ENCODE measurements around the gene LDLRAD4. TPM values are rescaled to one million over a fixed set of nuclear protein-coding genes. Genes with fewer than 3 reads are reported as not detected.

LDLRAD4 gene
- total RNA-seq, 2 donors from 2014 or later = 33.1 to 41.2 TPM

GRCh38 chr18:13622751-13623150, 404.2 kb downstream of the LDLRAD4 start:
- H3K36me3 ChIP-seq = peaks cover 7% of the 10 kb centered on the region
- no peak for TF ChIP-seq CTCF (IDR thresholded peaks at IDR 0.05)

GRCh38 chr18:13623348-13623747, 404.8 kb downstream of the LDLRAD4 start:
- TF ChIP-seq CTCF (IDR thresholded peaks at IDR 0.05) = no peak

More at GRCh38 chr18:13622751-13623150, 404.2 kb downstream of the LDLRAD4 start:
- Histone ChIP-seq H3K9me3 (no peaks in the 10 kb centered on the region), H3K4me3 (no peak overlapping the region), H3K27me3 (no peaks in the 10 kb centered on the region), H3K27ac (no peak overlapping the region), H3K4me1 (peaks cover 0 to 26% of the 10 kb centered on the region in 2 donors)
- no peak for DNase-seq (ENCODE audit: low spot score)

GRCh38 chr18:13623871-13624270, 405.3 kb downstream of the LDLRAD4 start:
- no peak for DNase-seq (ENCODE audit: low spot score)
- Histone ChIP-seq H3K27ac (no peak overlapping the region), H3K4me3 (no peak overlapping the region), H3K36me3 (peaks cover 7% of the 10 kb centered on the region), H3K4me1 (peaks cover 0 to 21% of the 10 kb centered on the region in 2 donors), H3K27me3 (no peaks in the 10 kb centered on the region), H3K9me3 (no peaks in the 10 kb centered on the region)
- TF ChIP-seq CTCF (IDR thresholded peaks at IDR 0.05) = no peak

More at GRCh38 chr18:13623348-13623747, 404.8 kb downstream of the LDLRAD4 start:
- Histone ChIP-seq H3K4me3 (no peak overlapping the region), H3K4me1 (peaks cover 0 to 26% of the 10 kb centered on the region in 2 donors), H3K27me3 (no peaks in the 10 kb centered on the region), H3K27ac (no peak overlapping the region), H3K9me3 (no peaks in the 10 kb centered on the region), H3K36me3 (peaks cover 7% of the 10 kb centered on the region)
- DNase-seq (ENCODE audit: low spot score) = no peak

GRCh38 chr18:13624563-13625237, 406.1 kb downstream of the LDLRAD4 start:
- DNase-seq (ENCODE audit: low spot score) = no peak
- TF ChIP-seq CTCF (IDR thresholded peaks at IDR 0.05) = no peak
- H3K36me3 ChIP-seq = peaks cover 7% of the 10 kb centered on the region

GRCh38 chr18:13625355-13625754, 406.8 kb downstream of the LDLRAD4 start:
- H3K27me3 ChIP-seq = no peaks in the 10 kb centered on the region
- H3K36me3 ChIP-seq = peaks cover 7% of the 10 kb centered on the region
- TF ChIP-seq CTCF (IDR thresholded peaks at IDR 0.05) = no peak
- H3K27ac ChIP-seq = no peak overlapping the region
- peaks cover 0 to 19% of the 10 kb centered on the region in 2 donors for H3K4me1 ChIP-seq
- H3K4me3 ChIP-seq = no peak overlapping the region
- no peaks in the 10 kb centered on the region for H3K9me3 ChIP-seq
- DNase-seq (ENCODE audit: low spot score) = no peak

More at GRCh38 chr18:13624563-13625237, 406.1 kb downstream of the LDLRAD4 start:
- no peaks in the 10 kb centered on the region for H3K27me3 ChIP-seq
- no peak overlapping the region for H3K4me3 ChIP-seq
- no peaks in the 10 kb centered on the region for H3K9me3 ChIP-seq
- peaks cover 0 to 14% of the 10 kb centered on the region in 2 donors for H3K4me1 ChIP-seq
- no peak overlapping the region for H3K27ac ChIP-seq
